B cell (primary cell): ENCODE data around the gene BATF3. TPM values are rescaled to one million over a fixed set of nuclear protein-coding genes. Genes with fewer than 3 reads are reported as not detected.
A peak's percentile ranks its signal among the peaks of the same experiment; 100 is the strongest.

Source experiments
- ATAC-seq: fragments of 200-7000 bp; cut with Tn5 transposase; one replicate; pipeline ENCODE4 v1.10.0; 2021; ENCODE audit warnings: low read depth, mild to moderate bottlenecking, moderate number of reproducible peaks, moderate library complexity
- CTCF ChIA-PET: fragments of 350-600 bp; sonication (Branson Sonifier 250); formaldehyde crosslinking; loops from one replicate; lab custom pipeline; 2021; ENCODE audit warnings: antibody characterized with exemption, inconsistent platforms; lab: Charles Lee
- POLR2A ChIA-PET: fragments of 350-600 bp; sonication (Branson Sonifier 250); formaldehyde crosslinking; loops from one replicate; lab custom pipeline; 2021; ENCODE audit warnings: antibody characterized with exemption; lab: Charles Lee
- DNase-seq: peaks from one replicate; pipeline ENCODE4 v3.0.0; 2013
- H2AFZ ChIP-seq: 2 replicates; pipeline ENCODE4 v1.6.1; 2012; ENCODE audit warnings: mild to moderate bottlenecking, low read depth, low read length; ENCODE audit not compliant: insufficient read depth, poor library complexity, severe bottlenecking
- H3K27ac ChIP-seq, 2 donors: 1 replicate in 1 of 2; 2 replicates in 1 of 2; pipeline ENCODE4 v1.5.1; 2012 to 2013; ENCODE audit warnings: low read length in 2 of 2, mild to moderate bottlenecking in 2 of 2, moderate library complexity in 1 of 2
- H3K27me3 ChIP-seq, 4 experiments: fragments of 200-600 bp in 1 of 4; sonication (generic) in 1 of 4; replicated peaks in 1 of 4; 1 replicate in 2 of 4; 2 replicates in 2 of 4; pipeline versions ENCODE4 v1.6.1 to v1.7.0; 2013 to 2016; ENCODE audit warnings: low read length in 3 of 4, mild to moderate bottlenecking in 2 of 4, mixed read lengths in 1 of 4, moderate library complexity in 1 of 4; ENCODE audit not compliant: insufficient read depth in 4 of 4, control insufficient read depth in 3 of 4; ENCODE audit errors: control extremely low read depth in 1 of 4
- H3K36me3 ChIP-seq, 2 experiments: replicated peaks in 1 of 2; 1 replicate in 1 of 2; 2 replicates in 1 of 2; pipeline versions ENCODE4 v1.6.1 to v1.7.1; 2013; ENCODE audit warnings: low read length in 1 of 2; ENCODE audit not compliant: insufficient read depth in 2 of 2, control insufficient read depth in 1 of 2; ENCODE audit errors: control extremely low read depth in 1 of 2, extremely low read depth in 1 of 2
- H3K4me1 ChIP-seq, 2 donors: fragments of 200-600 bp in 1 of 2; sonication (generic) in 1 of 2; 1 replicate in 1 of 2; 2 replicates in 1 of 2; pipeline versions ENCODE4 v1.5.1 to v1.6.1; 2013 to 2017; ENCODE audit warnings: low read length in 2 of 2; ENCODE audit not compliant: control insufficient read depth in 2 of 2, insufficient read depth in 2 of 2
- H3K4me2 ChIP-seq: replicated peaks from 2 replicates; pipeline ENCODE3; 2012; ENCODE audit warnings: mild to moderate bottlenecking, low read depth, low read length; ENCODE audit not compliant: poor library complexity, severe bottlenecking
- H3K4me3 ChIP-seq, 5 experiments: fragments of 200-600 bp in 1 of 5; sonication (generic) in 1 of 5; 1 replicate in 3 of 5; 2 replicates in 2 of 5; pipeline versions ENCODE4 v1.5.1 to v1.7.0; 2011 to 2016; ENCODE audit warnings: low read length in 4 of 5, mild to moderate bottlenecking in 4 of 5, low read depth in 2 of 5, control low read depth in 1 of 5, moderate library complexity in 1 of 5; ENCODE audit not compliant: insufficient read depth in 1 of 5; ENCODE audit errors: control extremely low read depth in 1 of 5, extremely low read depth in 1 of 5
- H3K79me2 ChIP-seq: fragments of 200-600 bp; sonication (generic); one replicate; pipeline ENCODE4 v1.6.0; 2016; ENCODE audit warnings: low read length; ENCODE audit not compliant: control insufficient read depth, insufficient read depth
- H3K9ac ChIP-seq: fragments of 200-600 bp; sonication (generic); 2 replicates; pipeline ENCODE4 v1.6.1; 2017; ENCODE audit warnings: mild to moderate bottlenecking, low read length, moderate library complexity
- H3K9me3 ChIP-seq, 3 donors: one replicate each; pipeline versions ENCODE4 v1.6.1 to v1.7.1; 2013; ENCODE audit warnings: low read length in 2 of 3; ENCODE audit not compliant: control insufficient read depth in 2 of 3, insufficient read depth in 1 of 3; ENCODE audit errors: control extremely low read depth in 1 of 3
- H4K20me1 ChIP-seq: 2 replicates; pipeline ENCODE4 v1.6.0; 2012; ENCODE audit warnings: mild to moderate bottlenecking, low read length; ENCODE audit not compliant: insufficient read depth, control insufficient read depth, poor library complexity, severe bottlenecking
- H3K27ac Mint-ChIP-seq: one replicate; pipeline ENCODE4 v1.8.0; 2021; ENCODE audit warnings: mixed read lengths
- H3K27me3 Mint-ChIP-seq: one replicate; pipeline ENCODE4 v1.8.0; 2021; ENCODE audit warnings: mixed read lengths
- H3K4me1 Mint-ChIP-seq: one replicate; pipeline ENCODE4 v1.8.0; 2021; ENCODE audit warnings: mixed read lengths
- H3K4me3 Mint-ChIP-seq: one replicate; pipeline ENCODE4 v1.8.0; 2021; ENCODE audit warnings: mixed read lengths
- H3K9me3 Mint-ChIP-seq: one replicate; pipeline ENCODE4 v1.8.0; 2022; ENCODE audit warnings: mixed read lengths; ENCODE audit not compliant: insufficient read depth
- CTCF ChIP-seq: fragments of 200-600 bp; IDR thresholded peaks from one replicate; pipeline ENCODE4 v1.8.0; 2022; ENCODE audit warnings: antibody characterized with exemption, mild to moderate bottlenecking
- EZH2 ChIP-seq: IDR thresholded peaks from 2 replicates; pipeline ENCODE4 v1.6.1; 2012; ENCODE audit warnings: borderline replicate concordance, low read depth, mild to moderate bottlenecking, moderate library complexity, low read length; ENCODE audit not compliant: insufficient read depth, poor library complexity, severe bottlenecking
- WGBS: methylation state at CpG from one replicate; pipeline ENCODE4 v1.1.5; 2013; ENCODE audit warnings: missing lambda C conversion rate; ENCODE audit not compliant: insufficient coverage; 5-methylcytosine and 5-hydroxymethylcytosine counted together
- intact Hi-C: fragments of 100-400 bp; cut with micrococcal nuclease; formaldehyde crosslinking; loops from one replicate; pipeline ENCODE4 v1.10.0; 2022
- polyA plus RNA-seq: library from polyadenylated mRNA; depleted of rRNA; stranded (reverse); fragments of >200 nt; gene quantifications from 2 replicates; pipeline ENCODE4 v1.2.3, GENCODE V29; 2012
- total RNA-seq, 2 donors: library from RNA; stranded (reverse); fragments of 120-200 nt in 1 of 2; gene quantifications; 1 replicate in 1 of 2; 2 replicates in 1 of 2; pipeline versions ENCODE4 v1.2.3 to v1.2.4, GENCODE V29; 2013 to 2022

Gene BATF3
- total and polyA plus RNA-seq, 2 donors (not counting 1 experiment from before 2014, with no cell fraction given) = 0.36 to 1.9 TPM

GRCh38 chr1:212665241-212666115 is 34.2 kb downstream of the BATF3 start:
- H3K9me3 ChIP-seq = no peaks in the 10 kb centered on the region
- Mint-ChIP-seq H3K4me3 (peak overlapping the region; percentile 79), H3K9me3 (no peaks in the 10 kb centered on the region), H3K27ac (no peak overlapping the region), H3K4me1 (peaks cover 16% of the 10 kb centered on the region), H3K27me3 (no peaks in the 10 kb centered on the region)
- intact Hi-C loops = loop anchor here (1.0 kb wide), 4 partner anchors 35 to 330 kb away; no protein-coding TSS in a partner anchor
- peak; percentile 85 for DNase-seq
- H3K4me1 ChIP-seq = peaks cover 6 to 22% of the 10 kb centered on the region in 2 donors
- H3K36me3 ChIP-seq = no peaks in the 10 kb centered on the region
- ChIA-PET CTCF (interaction anchor here (0.6 to 2.9 kb wide), 50 partner anchors 9 to 599 kb away, joined by 3 to 90 read pairs (median 4); partner anchors contain the start of genes NSL1 and TATDN3), POLR2A (no interaction called here)
- H3K27me3 ChIP-seq = peaks cover 0 to 6% (median 0%) of the 10 kb centered on the region in 4 experiments
- peak; percentile 93 for ATAC-seq
- no peaks in the 10 kb centered on the region for H4K20me1 ChIP-seq
- WGBS = 6% methylated on average over 25 of the region's 37 CpGs
- H2AFZ ChIP-seq = peak overlapping the region; percentile 80
- no peaks in the 10 kb centered on the region for H3K79me2 ChIP-seq
- no peak overlapping the region for H3K27ac ChIP-seq
- peak overlapping the region; percentile 83 for H3K4me2 ChIP-seq
- H3K4me3 ChIP-seq = peak overlapping the region in 4 of 5 experiments; percentile 24 to 58 (median 48)
- H3K9ac ChIP-seq = peak overlapping the region; percentile 52
- TF ChIP-seq CTCF (peak; percentile 93), EZH2 (no peak)
